Neuronal stem cell (in vitro differentiated cells): ENCODE data around the gene DUS3L.

Experiments
- DNase-seq: peaks from one replicate; pipeline ENCODE4 v3.0.0-alpha.2; 2013; ENCODE audit warnings: low spot score
- H2AFZ ChIP-seq: one replicate; pipeline ENCODE4 v1.6.1; 2013; ENCODE audit warnings: mild to moderate bottlenecking, low read length, inconsistent platforms
- H2AK5ac ChIP-seq: 2 replicates; pipeline ENCODE4 v1.6.1; 2013; ENCODE audit warnings: low read depth, mild to moderate bottlenecking, inconsistent platforms, low read length, moderate library complexity, mixed read lengths
- H2BK120ac ChIP-seq: 2 replicates; pipeline ENCODE4 v1.6.1; 2013; ENCODE audit warnings: low read depth, mild to moderate bottlenecking, inconsistent platforms, low read length, moderate library complexity, mixed read lengths
- H2BK12ac ChIP-seq: one replicate; pipeline ENCODE4 v1.6.1; 2013; ENCODE audit warnings: low read length, inconsistent platforms
- H2BK15ac ChIP-seq: 2 replicates; pipeline ENCODE4 v1.6.1; 2013; ENCODE audit warnings: mild to moderate bottlenecking, low read length, inconsistent platforms, mixed read lengths
- H2BK5ac ChIP-seq: one replicate; pipeline ENCODE4 v1.6.1; 2013; ENCODE audit warnings: inconsistent platforms, mild to moderate bottlenecking, low read length, moderate library complexity
- H3K14ac ChIP-seq: one replicate; pipeline ENCODE4 v1.6.1; 2013; ENCODE audit warnings: low read length, inconsistent platforms
- H3K18ac ChIP-seq: 2 replicates; pipeline ENCODE4 v1.6.1; 2013; ENCODE audit warnings: low read length, inconsistent platforms
- H3K23ac ChIP-seq: 2 replicates; pipeline ENCODE4 v1.6.1; 2013; ENCODE audit warnings: low read depth, mild to moderate bottlenecking, mixed read lengths, low read length, inconsistent platforms; ENCODE audit not compliant: poor library complexity
- H3K27ac ChIP-seq: replicated peaks from 3 replicates; pipeline ENCODE4 v1.5.1; 2013; ENCODE audit warnings: low read length, inconsistent platforms
- H3K27me3 ChIP-seq, 3 experiments: 2 replicates each; pipeline ENCODE4 v1.6.1; 2013; ENCODE audit warnings: low read length in 3 of 3, mild to moderate bottlenecking in 2 of 3, inconsistent platforms in 1 of 3, low read depth in 1 of 3, mixed read lengths in 1 of 3, moderate library complexity in 1 of 3; ENCODE audit not compliant: control insufficient read depth in 3 of 3, insufficient read depth in 3 of 3
- H3K36me3 ChIP-seq, 2 donors: replicated peaks in 1 of 2; 2 replicates each; pipeline ENCODE4 v1.6.1; 2013; ENCODE audit warnings: low read length in 2 of 2; ENCODE audit not compliant: control insufficient read depth in 2 of 2, insufficient read depth in 2 of 2
- H3K4ac ChIP-seq: 2 replicates; pipeline ENCODE4 v1.6.1; 2013; ENCODE audit warnings: inconsistent platforms, mild to moderate bottlenecking, low read length, moderate library complexity
- H3K4me1 ChIP-seq, 2 donors: 1 replicate in 1 of 2; 2 replicates in 1 of 2; pipeline ENCODE4 v1.6.1; 2013; ENCODE audit warnings: low read length in 2 of 2, low read depth in 1 of 2; ENCODE audit not compliant: control insufficient read depth in 2 of 2, insufficient read depth in 1 of 2
- H3K4me2 ChIP-seq: one replicate; pipeline ENCODE4 v1.6.1; 2013; ENCODE audit warnings: mild to moderate bottlenecking, low read length, inconsistent platforms; ENCODE audit not compliant: insufficient read depth, poor library complexity, severe bottlenecking
- H3K4me3 ChIP-seq, 2 donors: 2 replicates each; pipeline ENCODE4 v1.5.1; 2013; ENCODE audit warnings: low read length in 2 of 2, mild to moderate bottlenecking in 2 of 2, inconsistent platforms in 1 of 2, moderate library complexity in 1 of 2
- H3K79me1 ChIP-seq: one replicate; pipeline ENCODE4 v1.6.1; 2013; ENCODE audit warnings: low read depth, mild to moderate bottlenecking, inconsistent platforms, low read length, moderate library complexity
- H3K9ac ChIP-seq: one replicate; pipeline ENCODE4 v1.6.1; 2013; ENCODE audit warnings: mild to moderate bottlenecking, low read depth, low read length, inconsistent platforms; ENCODE audit not compliant: poor library complexity
- H3K9me3 ChIP-seq, 2 donors: replicated peaks in 1 of 2; 2 replicates each; pipeline versions ENCODE3 to v1.6.1; 2013; ENCODE audit warnings: low read length in 2 of 2, mild to moderate bottlenecking in 2 of 2, inconsistent platforms in 1 of 2, low read depth in 1 of 2, mixed read lengths in 1 of 2, moderate library complexity in 1 of 2; ENCODE audit not compliant: control insufficient read depth in 2 of 2, insufficient read depth in 1 of 2
- H4K8ac ChIP-seq: one replicate; pipeline ENCODE4 v1.6.1; 2013; ENCODE audit warnings: low read depth, mild to moderate bottlenecking, inconsistent platforms, low read length, moderate library complexity
- H4K91ac ChIP-seq: one replicate; pipeline ENCODE4 v1.6.1; 2013; ENCODE audit warnings: low read length, low read depth, mild to moderate bottlenecking, inconsistent platforms; ENCODE audit not compliant: poor library complexity
- WGBS, 2 donors: extraction: QIAGEN DNeasy Blood & Tissue Kit; methylation state at CpG; one replicate each; pipeline ENCODE4 v1.1.7; 2013; ENCODE audit warnings: missing lambda C conversion rate in 2 of 2, mixed read lengths in 1 of 2; ENCODE audit not compliant: insufficient read length in 2 of 2, insufficient replicate concordance in 1 of 2; ENCODE audit errors: extremely low coverage in 2 of 2; 5-methylcytosine and 5-hydroxymethylcytosine counted together

Gene DUS3L

GRCh38 chr19:5775668-5776309 lies 15.2 kb downstream of the DUS3L start:
- Histone ChIP-seq H3K4me2 (no peak overlapping the region), H3K27me3 (no peaks in the 10 kb centered on the region), H3K9me3 (no peaks in the 10 kb centered on the region), H3K27ac (no peak overlapping the region), H2BK120ac (no peak overlapping the region), H4K91ac (peak overlapping the region; percentile 53), H4K8ac (peak overlapping the region; percentile 17), H3K4me3 (no peak overlapping the region), H3K36me3 (no peaks in the 10 kb centered on the region), H2BK15ac (peak overlapping the region; percentile 58), H2BK5ac (no peak overlapping the region), H3K14ac (peak overlapping the region; percentile 89), H3K4me1 (no peaks in the 10 kb centered on the region), H3K79me1 (no peaks in the 10 kb centered on the region), H3K23ac (no peak overlapping the region), H3K9ac (no peak overlapping the region), H2AFZ (peak overlapping the region; percentile 53), H3K4ac (no peak overlapping the region), H3K18ac (peak overlapping the region; percentile 71), H2AK5ac (peak overlapping the region; percentile 81), H2BK12ac (peak overlapping the region; percentile 41)
- no peak for DNase-seq
- no CpG with 5 or more reads among the region's 17 CpGs for WGBS, 2 donors

- H3K18ac ChIP-seq, result no peak overlapping the region
- H2BK120ac ChIP-seq, result peak overlapping the region; percentile 41
- H3K4me1 ChIP-seq, result no peaks in the 10 kb centered on the region
- no peaks in the 10 kb centered on the region for H3K36me3 ChIP-seq
- H2BK5ac ChIP-seq, result no peak overlapping the region
- DNase-seq, result no peak
- H3K79me1 ChIP-seq, result no peaks in the 10 kb centered on the region
- peak overlapping the region; percentile 49 for H2AFZ ChIP-seq
- WGBS, 2 donors, result no CpG with 5 or more reads among the region's 8 CpGs
- no peak overlapping the region for H3K4me3 ChIP-seq
- H4K8ac ChIP-seq, result no peak overlapping the region
- no peak overlapping the region for H3K9ac ChIP-seq
- H3K4ac ChIP-seq, result no peak overlapping the region
- H3K4me2 ChIP-seq, result no peak overlapping the region
- H3K9me3 ChIP-seq, result no peaks in the 10 kb centered on the region
- no peak overlapping the region for H2BK12ac ChIP-seq
- no peak overlapping the region for H3K27ac ChIP-seq
- no peak overlapping the region for H3K14ac ChIP-seq
- no peak overlapping the region for H4K91ac ChIP-seq
- H3K27me3 ChIP-seq, result no peaks in the 10 kb centered on the region
- H2BK15ac ChIP-seq, result no peak overlapping the region
- no peak overlapping the region for H3K23ac ChIP-seq
- H2AK5ac ChIP-seq, result no peak overlapping the region
Observed at GRCh38 chr19:5774921-5775320, 16.0 kb downstream of the DUS3L start.

DNA sequence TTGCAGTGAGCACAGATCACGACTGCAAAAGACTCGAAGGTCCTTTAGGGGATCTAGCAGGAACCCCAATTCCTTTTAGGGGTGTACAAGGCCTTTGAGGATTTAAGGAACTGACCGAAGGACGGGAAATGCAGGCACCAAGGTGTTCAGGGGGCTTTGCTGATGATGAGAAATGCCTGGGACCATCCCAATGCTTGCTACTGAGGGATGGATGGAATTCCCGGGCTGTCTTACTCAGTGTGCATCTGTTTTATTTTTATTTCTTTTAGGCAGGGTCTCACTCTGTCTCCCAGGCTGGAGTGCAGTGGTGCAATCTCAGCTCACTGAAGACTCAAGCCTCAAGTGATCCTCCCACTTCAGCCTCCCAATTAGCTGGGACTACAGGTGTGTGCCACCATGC lies 17.7 kb downstream of the DUS3L start:
- WGBS, 2 donors, result no CpG with 5 or more reads among the region's 5 CpGs

DNA sequence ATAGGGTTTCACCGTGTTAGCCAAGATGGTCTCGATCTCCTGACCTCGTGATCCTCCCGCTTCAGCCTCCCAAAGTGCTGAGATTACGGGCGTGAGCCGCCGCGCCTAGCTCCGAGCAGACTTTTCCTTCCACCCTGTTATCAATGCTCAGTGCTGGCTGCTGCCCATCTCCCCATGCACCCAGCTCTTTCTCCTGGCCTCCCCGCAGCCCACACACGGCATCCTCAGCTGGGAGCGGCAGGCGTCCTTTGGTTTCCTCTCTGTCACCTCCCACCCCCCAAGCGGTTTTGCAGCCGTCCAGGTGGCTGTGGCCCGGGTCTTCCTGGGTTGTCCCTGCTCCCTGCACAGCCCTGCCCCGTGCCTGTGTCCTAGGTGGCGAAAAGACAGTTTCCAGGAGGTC lies 18.5 kb downstream of the DUS3L start:
- H3K27ac ChIP-seq, result no peak overlapping the region
- H3K4me1 ChIP-seq, result no peaks in the 10 kb centered on the region
- peak overlapping the region; percentile 57 for H3K18ac ChIP-seq
- no peak overlapping the region for H3K9ac ChIP-seq
- no peak overlapping the region for H2BK120ac ChIP-seq
- no peaks in the 10 kb centered on the region for H3K36me3 ChIP-seq
- peak overlapping the region; percentile 82 for H3K14ac ChIP-seq
- H2BK5ac ChIP-seq, result peak overlapping the region; percentile 71
- peak overlapping the region; percentile 96 for H4K8ac ChIP-seq
- peak overlapping the region; percentile 73 for H2BK12ac ChIP-seq
- H2AK5ac ChIP-seq, result peak overlapping the region; percentile 84
- no peaks in the 10 kb centered on the region for H3K79me1 ChIP-seq
- H2BK15ac ChIP-seq, result peak overlapping the region; percentile 75
- H3K27me3 ChIP-seq, result no peaks in the 10 kb centered on the region
- no CpG with 5 or more reads among the region's 19 CpGs for WGBS, 2 donors
- DNase-seq, result no peak
- H3K4me3 ChIP-seq, result no peak overlapping the region
- H4K91ac ChIP-seq, result peak overlapping the region; percentile 53
- peak overlapping the region; percentile 46 for H2AFZ ChIP-seq
- H3K4ac ChIP-seq, result peak overlapping the region; percentile 11
- no peak overlapping the region for H3K4me2 ChIP-seq
- no peaks in the 10 kb centered on the region for H3K9me3 ChIP-seq
- H3K23ac ChIP-seq, result no peak overlapping the region

More for the DNA sequence above, 17.7 kb downstream of the DUS3L start:
- H2BK5ac ChIP-seq, result peak overlapping the region; percentile 71
- H2BK12ac ChIP-seq, result no peak overlapping the region
- no peak overlapping the region for H3K27ac ChIP-seq
- no peak overlapping the region for H2BK15ac ChIP-seq
- peak overlapping the region; percentile 46 for H2AFZ ChIP-seq
- no peaks in the 10 kb centered on the region for H3K4me1 ChIP-seq
- H3K36me3 ChIP-seq, result no peaks in the 10 kb centered on the region
- no peak overlapping the region for H2AK5ac ChIP-seq
- no peak overlapping the region for H4K91ac ChIP-seq
- H3K4me2 ChIP-seq, result no peak overlapping the region
- H2BK120ac ChIP-seq, result no peak overlapping the region
- H3K4ac ChIP-seq, result no peak overlapping the region
- H3K14ac ChIP-seq, result no peak overlapping the region
- H3K18ac ChIP-seq, result no peak overlapping the region
- H3K79me1 ChIP-seq, result no peaks in the 10 kb centered on the region
- DNase-seq, result no peak
- H3K9ac ChIP-seq, result no peak overlapping the region
- H3K9me3 ChIP-seq, result no peaks in the 10 kb centered on the region
- H3K23ac ChIP-seq, result no peak overlapping the region
- no peaks in the 10 kb centered on the region for H3K27me3 ChIP-seq
- H4K8ac ChIP-seq, result no peak overlapping the region
- no peak overlapping the region for H3K4me3 ChIP-seq
